Measurements from ENCODE around the gene XIRP2. TPM values are rescaled to one million over a fixed set of nuclear protein-coding genes. Genes with fewer than 3 reads are reported as not detected.
A peak's percentile ranks its signal among the peaks of the same experiment; 100 is the strongest.

Gene XIRP2
- total and polyA plus RNA-seq, 2 of the 13 experiments (the other 11 are each of a cell fraction or from before 2014, with no cell fraction given) = 0.04 to 0.05 TPM

DNA sequence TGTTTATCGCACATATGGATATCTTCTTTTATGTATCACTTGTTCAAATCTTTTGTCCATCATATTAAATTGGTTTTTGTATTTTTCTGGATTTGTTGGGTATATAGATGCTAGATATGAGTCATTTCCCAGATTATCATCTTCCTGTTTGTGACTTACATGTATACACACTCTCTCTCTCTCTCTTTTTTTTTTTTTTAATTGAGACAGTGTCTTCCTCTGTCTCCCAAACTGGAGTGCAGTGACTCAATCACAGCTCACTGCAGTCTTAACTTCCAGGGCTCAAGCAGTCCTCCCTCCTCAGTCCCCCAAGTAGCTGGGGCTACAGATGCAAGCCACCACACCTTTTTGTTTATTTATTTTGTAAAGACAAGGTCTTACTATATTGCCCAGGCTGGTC, 43.8 kb downstream of the XIRP2 start (continued):
- TF ChIP-seq PHB2 (IDR thresholded peaks at IDR 0.05; ENCODE audit: partially characterized antibody) (no peak), TMF1 (CRISPR knock-in tag; IDR thresholded peaks at IDR 0.05; ENCODE audit: low read depth) (no peak), SMC3 (IDR thresholded peaks at IDR 0.05; ENCODE audit: low read length) (no peak), ZBTB7B (CRISPR knock-in tag; IDR thresholded peaks at IDR 0.05) (no peak), ZNF678 (CRISPR knock-in tag; IDR thresholded peaks at IDR 0.05) (no peak), AKAP8 (CRISPR knock-in tag; IDR thresholded peaks at IDR 0.05) (no peak)

DNA sequence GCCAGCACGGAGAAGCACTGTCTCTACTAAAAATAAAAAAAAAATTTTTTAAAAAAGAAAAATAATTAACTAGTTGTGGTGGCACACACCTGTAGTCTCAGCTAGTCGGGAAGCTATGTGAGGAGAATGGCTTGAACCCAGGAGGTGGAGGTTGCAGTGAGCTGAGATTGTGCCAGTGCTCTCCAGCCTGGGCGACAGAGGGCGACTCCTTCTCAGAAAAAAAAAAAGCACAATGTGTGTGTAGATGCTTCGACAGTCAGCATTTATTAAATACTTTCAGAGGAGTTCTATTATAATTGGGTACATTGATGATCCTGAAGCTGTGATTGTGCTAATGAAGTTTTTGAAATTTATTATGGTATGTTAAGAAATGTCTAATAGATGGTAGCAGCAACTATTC, 46.5 kb downstream of the XIRP2 start:
- H3K36me3 ChIP-seq (replicated peaks in 1 of 2; ENCODE audit: control insufficient read depth in 1 of 2, insufficient read depth in 2 of 2, low read length in 2 of 2) = no peaks in the 10 kb centered on the region
- no peak overlapping the region for H2AFZ ChIP-seq (ENCODE audit: low read length)
- no peaks in the 10 kb centered on the region for H3K79me2 ChIP-seq (ENCODE audit: insufficient read depth, low read length)
- ChIA-PET POLR2A (no interaction called here), CTCF (ENCODE audit: low intra/inter-chr PET ratio, low total read pairs) (no interaction called here)
- no peaks in the 10 kb centered on the region for H3K27me3 ChIP-seq (ENCODE audit: control insufficient read depth in 1 of 2, insufficient read depth in 2 of 2, low read length in 2 of 2)
- FAIRE-seq (no peak), ATAC-seq (no peak), DNase-seq (ENCODE audit: low spot score) (no peak)
- 24% methylated on average over 5 of the region's 5 CpGs for WGBS (ENCODE audit: low lambda C conversion rate)
- TF ChIP-seq ZNF326 (CRISPR knock-in tag; IDR thresholded peaks at IDR 0.05; ENCODE audit: borderline replicate concordance) = no peak
- no peak for TF ChIP-seq TOE1 (CRISPR knock-in tag; IDR thresholded peaks at IDR 0.05)
- TF ChIP-seq KMT2B (CRISPR knock-in tag; IDR thresholded peaks at IDR 0.05) = no peak
- no peak for TF ChIP-seq SRF (IDR thresholded peaks at IDR 0.05; ENCODE audit: low read depth, low read length)
- TF ChIP-seq, protein P1, sequence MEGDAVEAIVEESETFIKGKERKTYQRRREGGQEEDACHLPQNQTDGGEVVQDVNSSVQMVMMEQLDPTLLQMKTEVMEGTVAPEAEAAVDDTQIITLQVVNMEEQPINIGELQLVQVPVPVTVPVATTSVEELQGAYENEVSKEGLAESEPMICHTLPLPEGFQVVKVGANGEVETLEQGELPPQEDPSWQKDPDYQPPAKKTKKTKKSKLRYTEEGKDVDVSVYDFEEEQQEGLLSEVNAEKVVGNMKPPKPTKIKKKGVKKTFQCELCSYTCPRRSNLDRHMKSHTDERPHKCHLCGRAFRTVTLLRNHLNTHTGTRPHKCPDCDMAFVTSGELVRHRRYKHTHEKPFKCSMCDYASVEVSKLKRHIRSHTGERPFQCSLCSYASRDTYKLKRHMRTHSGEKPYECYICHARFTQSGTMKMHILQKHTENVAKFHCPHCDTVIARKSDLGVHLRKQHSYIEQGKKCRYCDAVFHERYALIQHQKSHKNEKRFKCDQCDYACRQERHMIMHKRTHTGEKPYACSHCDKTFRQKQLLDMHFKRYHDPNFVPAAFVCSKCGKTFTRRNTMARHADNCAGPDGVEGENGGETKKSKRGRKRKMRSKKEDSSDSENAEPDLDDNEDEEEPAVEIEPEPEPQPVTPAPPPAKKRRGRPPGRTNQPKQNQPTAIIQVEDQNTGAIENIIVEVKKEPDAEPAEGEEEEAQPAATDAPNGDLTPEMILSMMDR (CRISPR knock-in tag; IDR thresholded peaks at IDR 0.05) = peak; percentile 47
- TF ChIP-seq ZBTB1 (CRISPR knock-in tag; IDR thresholded peaks at IDR 0.05; ENCODE audit: borderline replicate concordance) = no peak
- peak; percentile 55 for TF ChIP-seq STAG1 (CRISPR knock-in tag; IDR thresholded peaks at IDR 0.05)
- TF ChIP-seq, protein P2, sequence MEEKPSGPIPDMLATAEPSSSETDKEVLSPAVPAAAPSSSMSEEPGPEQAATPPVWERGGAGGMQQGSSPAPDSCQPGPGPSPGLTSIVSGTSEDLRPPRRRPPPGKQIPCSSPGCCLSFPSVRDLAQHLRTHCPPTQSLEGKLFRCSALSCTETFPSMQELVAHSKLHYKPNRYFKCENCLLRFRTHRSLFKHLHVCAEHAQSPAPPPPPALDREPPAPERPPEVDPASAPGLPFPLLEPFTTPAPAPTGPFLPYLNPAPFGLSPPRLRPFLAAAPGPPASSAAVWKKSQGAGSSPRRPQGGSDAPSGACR (CRISPR knock-in tag; IDR thresholded peaks at IDR 0.05) = no peak
- TF ChIP-seq, protein P3, sequence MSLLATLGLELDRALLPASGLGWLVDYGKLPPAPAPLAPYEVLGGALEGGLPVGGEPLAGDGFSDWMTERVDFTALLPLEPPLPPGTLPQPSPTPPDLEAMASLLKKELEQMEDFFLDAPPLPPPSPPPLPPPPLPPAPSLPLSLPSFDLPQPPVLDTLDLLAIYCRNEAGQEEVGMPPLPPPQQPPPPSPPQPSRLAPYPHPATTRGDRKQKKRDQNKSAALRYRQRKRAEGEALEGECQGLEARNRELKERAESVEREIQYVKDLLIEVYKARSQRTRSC (CRISPR knock-in tag; IDR thresholded peaks at IDR 0.05; ENCODE audit: low read depth) = no peak
- TF ChIP-seq, protein P4, sequence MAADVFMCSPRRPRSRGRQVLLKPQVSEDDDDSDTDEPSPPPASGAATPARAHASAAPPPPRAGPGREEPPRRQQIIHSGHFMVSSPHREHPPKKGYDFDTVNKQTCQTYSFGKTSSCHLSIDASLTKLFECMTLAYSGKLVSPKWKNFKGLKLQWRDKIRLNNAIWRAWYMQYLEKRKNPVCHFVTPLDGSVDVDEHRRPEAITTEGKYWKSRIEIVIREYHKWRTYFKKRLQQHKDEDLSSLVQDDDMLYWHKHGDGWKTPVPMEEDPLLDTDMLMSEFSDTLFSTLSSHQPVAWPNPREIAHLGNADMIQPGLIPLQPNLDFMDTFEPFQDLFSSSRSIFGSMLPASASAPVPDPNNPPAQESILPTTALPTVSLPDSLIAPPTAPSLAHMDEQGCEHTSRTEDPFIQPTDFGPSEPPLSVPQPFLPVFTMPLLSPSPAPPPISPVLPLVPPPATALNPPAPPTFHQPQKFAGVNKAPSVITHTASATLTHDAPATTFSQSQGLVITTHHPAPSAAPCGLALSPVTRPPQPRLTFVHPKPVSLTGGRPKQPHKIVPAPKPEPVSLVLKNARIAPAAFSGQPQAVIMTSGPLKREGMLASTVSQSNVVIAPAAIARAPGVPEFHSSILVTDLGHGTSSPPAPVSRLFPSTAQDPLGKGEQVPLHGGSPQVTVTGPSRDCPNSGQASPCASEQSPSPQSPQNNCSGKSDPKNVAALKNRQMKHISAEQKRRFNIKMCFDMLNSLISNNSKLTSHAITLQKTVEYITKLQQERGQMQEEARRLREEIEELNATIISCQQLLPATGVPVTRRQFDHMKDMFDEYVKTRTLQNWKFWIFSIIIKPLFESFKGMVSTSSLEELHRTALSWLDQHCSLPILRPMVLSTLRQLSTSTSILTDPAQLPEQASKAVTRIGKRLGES (CRISPR knock-in tag; IDR thresholded peaks at IDR 0.05; ENCODE audit: borderline replicate concordance) = no peak
- TF ChIP-seq RBM22 (optimal IDR thresholded peaks at IDR 0.05; ENCODE audit: low read length) = no peak
- no peak for TF ChIP-seq ZMYM3 (CRISPR knock-in tag; IDR thresholded peaks at IDR 0.05)
- H3K4me3 ChIP-seq (replicated peaks in 1 of 3; ENCODE audit: insufficient read depth in 1 of 3, low read depth in 2 of 3, low read length in 3 of 3) = no peak overlapping the region
- in situ Hi-C loops (cut with HindIII; ENCODE audit: extremely low pct_ligation_motif_present, low pct_unique_long_range_greater_than_20kb) (no loop called here), intact Hi-C loops (cut with micrococcal nuclease; ENCODE audit: unreplicated experiment) (no loop called here)
- H3K4me2 ChIP-seq (ENCODE audit: low read depth, low read length) = no peak overlapping the region
- H3K4me1 ChIP-seq (ENCODE audit: insufficient read depth, low read length) = no peaks in the 10 kb centered on the region
- H3K9me3 ChIP-seq (ENCODE audit: low read length) = no peaks in the 10 kb centered on the region
- no peaks in the 10 kb centered on the region for H4K20me1 ChIP-seq (ENCODE audit: insufficient read depth, low read length)
- no peak overlapping the region for H3K9ac ChIP-seq (ENCODE audit: insufficient read depth, low read depth, low read length)
- BruUV-seq (replicated peaks) = no TSS peak
- H3K27ac ChIP-seq (ENCODE audit: extremely low read length, insufficient read depth, low read length) = no peak overlapping the region
